GM19324 (cell line): ENCODE measurements around the gene COLEC12.
"Not testable (repeated sequence)": the region's sequence is repeated elsewhere in the genome, so short reads cannot be mapped to it uniquely, and the experiment has no call there.

Experiments
- ATAC-seq: cut with Tn5 transposase; IDR thresholded peaks from one replicate; pipeline ENCODE4 v1.9.1; 2021; ENCODE audit warnings: mild to moderate bottlenecking, moderate library complexity; ENCODE audit not compliant: unreplicated experiment, low FRiP score

COLEC12 gene

DNA sequence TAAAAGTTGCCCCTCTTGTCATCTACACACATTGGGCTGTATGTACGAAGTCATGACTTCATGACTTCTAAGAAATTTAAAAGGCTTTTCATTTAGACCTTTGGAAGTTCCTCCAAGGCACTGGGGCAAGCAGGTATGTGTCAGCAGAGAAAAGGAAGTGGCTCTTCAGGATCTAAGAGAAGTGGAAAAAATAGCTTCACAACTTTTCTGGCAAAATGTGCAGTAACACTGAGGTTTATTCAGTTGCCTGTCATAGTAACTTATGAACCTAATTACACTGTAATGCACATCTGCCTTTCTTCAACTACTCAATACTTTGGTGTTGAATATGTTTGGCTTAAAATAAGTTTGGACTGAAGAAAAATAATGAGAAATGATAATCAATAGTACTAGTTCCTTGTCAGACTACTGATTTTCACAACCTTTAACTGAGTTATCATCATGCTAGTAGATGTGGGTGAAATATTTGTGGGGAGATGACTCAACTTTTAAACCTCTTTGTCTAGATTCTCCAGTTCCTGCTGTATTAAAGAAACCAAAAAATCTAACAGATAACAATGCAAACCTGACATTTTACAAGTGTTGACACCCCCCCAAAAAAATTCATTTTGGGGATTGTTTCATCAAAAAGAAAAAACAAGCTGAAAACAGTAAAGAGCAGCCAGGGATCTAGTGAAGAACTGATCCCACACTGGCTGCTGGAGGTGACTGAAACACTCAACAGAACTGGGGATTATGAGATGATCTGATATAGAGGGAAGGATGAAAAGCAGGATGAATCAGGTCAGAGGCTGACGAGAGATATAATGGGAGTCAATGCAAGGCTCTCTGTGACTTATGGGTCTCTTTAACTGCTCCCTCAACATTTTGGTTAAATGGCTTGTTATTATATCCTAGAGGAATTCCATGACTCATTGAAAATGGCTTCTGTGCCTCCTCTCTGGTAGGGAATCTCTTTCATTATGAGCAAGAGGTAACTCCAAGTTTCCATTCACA, 84.6 kb downstream of the COLEC12 start:
- ATAC-seq = no peak

DNA sequence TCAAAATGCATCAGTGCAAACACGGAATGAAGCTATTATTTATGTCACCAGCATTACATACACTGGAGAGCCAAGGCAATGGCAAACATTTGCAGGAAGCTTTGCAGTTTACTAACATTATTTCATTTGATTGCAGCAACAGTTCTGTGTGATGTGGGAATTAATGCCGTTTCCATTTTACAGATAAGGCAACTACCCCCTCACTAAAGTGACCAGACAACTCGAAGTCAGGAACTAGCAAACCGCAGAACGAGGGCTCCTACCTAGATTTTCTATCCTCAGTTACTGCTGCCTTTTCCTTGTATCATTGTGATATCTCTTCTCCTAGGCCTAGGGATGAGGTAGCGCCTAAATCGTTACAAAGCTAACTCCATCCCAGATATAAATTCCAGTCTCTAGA, 85.5 kb downstream of the COLEC12 start:
- no peak for ATAC-seq

DNA sequence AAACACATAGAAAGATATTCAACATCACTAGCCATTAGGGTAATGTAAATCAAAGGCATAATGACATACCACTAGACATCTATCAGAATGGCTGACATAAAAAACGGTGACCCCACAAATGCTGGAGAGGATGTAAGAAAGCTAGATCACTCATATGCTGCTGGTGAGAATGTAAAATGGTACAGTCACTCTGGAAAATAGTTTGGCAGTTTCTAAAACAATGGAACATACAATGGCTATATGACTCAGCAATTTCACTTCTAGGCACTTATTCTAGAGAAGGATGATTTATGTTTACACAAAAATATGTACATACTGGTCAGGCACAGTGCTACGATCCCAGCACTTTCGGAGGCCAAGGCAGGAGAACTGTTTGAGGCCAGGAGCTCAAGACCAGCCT, 87.3 kb downstream of the COLEC12 start:
- ATAC-seq = no peak

DNA sequence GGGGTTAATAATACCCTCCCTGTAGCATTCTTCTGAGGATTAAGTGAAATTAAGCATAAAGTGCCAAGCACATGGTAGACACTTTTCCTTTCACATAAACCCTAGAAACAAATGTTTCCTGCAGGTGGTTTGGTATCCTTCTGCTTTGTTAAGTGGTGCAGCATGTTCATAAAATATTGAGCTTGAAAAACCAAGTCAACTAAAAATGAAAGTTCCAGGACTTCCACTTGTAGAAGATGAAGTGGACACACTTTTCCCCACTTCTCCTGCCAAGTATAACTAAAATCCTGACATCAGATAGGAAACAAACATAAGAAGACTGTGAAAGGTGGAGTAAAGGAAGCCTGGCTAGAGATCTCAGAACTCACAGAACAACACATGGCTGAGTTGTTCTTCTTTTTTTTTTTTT, 90.5 kb downstream of the COLEC12 start:
- no peak for ATAC-seq

DNA sequence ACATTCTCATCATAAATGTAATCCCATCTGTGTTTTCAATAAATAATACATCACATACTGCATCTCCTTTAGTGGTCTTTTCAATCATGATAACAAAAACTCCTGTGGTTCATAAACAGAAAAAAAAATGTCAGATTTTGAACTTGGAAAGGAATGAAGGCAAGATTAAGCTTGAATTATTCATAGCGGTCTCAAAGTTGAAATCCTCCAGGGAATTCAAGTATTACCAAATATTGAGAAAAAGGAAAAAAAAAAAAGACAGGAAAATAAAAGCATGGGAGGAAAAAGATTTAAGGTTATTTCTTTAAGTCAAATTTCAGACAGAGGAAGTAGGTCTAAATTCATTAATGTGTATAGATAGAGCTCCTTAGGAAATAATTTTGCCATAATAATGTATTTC, 92.1 kb downstream of the COLEC12 start:
- ATAC-seq = no peak

DNA sequence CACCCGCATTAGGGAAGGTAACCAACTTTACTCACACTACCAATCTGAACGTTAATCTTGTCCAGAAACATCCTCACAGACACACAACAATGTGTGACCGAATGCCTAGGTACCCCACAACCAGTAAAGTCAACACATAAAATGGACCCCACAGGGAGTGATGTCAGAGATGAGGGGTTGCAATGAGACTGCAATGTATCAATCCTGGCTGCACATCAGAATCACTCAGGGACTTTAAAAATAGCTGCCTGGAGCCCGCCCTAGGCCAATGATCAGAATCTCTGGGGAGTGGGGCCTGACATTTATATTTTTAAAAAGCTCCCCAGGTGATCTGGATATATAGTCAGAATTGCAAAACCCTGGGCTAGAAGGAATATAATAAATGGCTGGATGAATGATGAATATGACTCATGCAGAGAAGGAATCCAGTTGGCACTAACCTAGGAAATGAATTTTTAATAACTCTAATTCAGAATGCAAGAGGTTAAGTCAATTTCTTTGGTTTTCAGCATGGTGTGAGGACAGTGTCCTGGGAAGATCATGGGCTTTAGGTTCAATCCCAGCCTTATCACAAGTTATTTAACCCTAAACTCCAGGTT, 92.8 kb downstream of the COLEC12 start:
- ATAC-seq = no peak

DNA sequence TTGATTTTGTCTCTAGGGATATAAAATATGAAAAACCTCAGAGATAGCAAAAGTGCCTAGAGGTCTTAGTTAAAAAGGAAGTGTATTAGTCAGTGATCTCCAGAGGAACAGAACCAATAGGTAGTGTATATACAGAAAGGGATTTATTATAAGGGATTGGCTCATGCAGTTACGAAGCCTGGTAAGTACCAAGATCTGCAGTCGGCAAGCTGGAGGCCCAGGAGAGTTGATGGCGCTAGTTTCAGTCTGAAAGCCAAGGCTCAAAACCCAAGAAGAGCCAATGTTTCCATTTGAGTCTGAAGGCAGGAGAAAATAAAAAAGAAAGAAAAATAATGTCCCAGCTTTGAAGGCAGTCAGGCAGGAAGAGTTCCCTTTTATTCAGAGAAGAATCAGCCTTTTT, 93.3 kb downstream of the COLEC12 start:
- ATAC-seq = no peak

DNA sequence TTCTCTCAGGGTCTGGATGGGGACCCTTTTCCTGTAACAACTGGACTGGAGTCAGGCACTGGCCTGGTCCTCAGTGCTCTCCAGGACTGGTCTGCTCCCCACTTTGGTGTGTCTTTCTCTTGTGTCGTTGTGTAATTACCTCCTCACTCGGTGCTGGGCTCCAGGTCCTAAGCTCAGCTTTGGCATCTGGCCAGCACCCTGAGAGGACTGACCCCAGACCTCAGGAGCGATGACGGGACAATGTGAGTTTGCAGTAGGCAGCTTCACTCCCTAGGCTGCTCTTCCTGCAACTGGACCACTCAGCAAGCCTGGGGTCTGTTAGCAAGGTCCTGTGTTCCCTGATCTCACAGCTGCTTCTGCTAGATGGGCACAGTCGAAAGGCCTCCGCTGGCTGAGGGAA, 93.8 kb downstream of the COLEC12 start:
- no peak for ATAC-seq

DNA sequence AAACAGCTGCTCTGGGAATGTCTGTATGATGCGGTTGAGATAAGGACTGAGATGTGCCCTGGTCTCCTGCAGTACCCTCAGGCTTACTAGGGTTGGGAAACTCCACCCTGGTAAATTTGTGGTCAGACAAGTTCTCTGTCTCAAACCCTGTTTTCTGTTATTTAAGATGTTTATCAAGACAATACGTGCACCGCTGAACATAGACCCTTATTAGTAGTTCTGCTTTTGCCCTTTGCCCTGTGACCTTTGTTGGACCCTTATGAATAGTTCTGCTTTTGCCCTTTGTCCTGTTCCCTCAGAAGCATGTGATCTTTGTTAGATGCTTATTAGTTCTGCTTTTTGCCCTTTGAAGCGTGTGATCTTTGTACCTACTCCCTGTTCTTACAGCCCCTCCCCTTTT, 95.5 kb downstream of the COLEC12 start:
- ATAC-seq = not testable (repeated sequence)

DNA sequence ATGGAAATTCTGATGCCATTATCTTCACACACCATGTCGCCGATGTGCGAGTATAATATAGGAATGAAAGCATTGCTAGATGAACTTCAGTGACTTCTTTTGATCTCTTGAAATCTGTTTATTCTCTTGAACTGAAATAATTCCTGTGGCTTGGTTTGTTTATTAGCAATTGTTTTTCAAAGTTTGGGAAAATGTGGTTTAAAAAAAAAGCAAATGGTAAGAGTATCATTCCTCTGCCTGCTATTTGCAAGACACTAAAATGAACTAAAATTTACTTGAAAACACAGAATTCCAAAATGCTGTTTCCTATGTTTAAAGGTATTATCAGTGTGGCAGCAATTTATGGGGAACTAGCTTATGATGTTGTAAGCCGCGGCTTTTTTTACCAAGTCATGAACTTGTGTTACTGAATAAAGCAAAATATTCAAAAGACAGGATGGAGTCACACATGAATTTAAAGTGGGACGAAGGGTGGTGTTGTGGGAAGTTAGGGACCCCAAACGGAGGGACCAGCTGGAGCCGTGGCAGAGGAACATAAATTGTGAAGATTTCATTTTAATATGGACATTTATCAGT, 96.4 kb downstream of the COLEC12 start:
- ATAC-seq = no peak

DNA sequence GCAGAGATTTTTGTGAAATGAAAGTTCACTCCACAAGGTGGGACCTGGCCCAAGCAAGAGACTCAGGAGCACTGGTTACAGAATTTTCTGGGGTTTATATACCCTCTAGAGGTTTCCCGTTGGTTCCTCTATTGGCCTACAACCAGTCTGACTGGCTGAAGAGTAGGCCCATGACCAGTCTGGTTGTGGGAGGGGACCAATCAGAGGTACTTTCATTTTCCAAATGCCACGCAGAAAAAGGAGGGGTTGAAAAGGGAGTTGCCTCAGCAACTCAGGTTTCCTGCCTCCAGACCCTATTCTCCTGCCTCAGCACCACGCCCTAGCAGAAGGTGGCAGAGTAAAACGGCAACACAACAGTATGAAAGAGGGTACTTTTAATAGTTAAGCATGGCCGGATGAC, 98.4 kb downstream of the COLEC12 start:
- ATAC-seq = no peak

DNA sequence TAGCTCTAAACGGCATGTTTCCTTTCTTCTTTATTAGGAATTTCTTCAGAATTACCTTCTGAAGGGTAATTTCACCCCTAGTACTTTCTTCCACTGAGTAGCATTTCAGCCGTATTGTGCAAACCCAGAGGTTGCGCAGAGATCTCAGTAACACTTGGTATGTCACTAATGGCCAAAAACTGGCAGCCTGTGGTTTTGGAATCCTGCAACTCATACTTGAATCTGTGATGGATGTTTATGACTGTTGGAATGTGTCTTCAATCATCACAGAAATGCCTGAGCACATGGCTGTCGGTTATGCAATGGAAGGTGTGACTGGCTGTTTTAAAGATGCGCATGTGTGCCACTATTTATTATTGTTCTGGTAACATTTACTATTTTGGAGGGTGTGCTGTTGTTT, 100.0 kb downstream of the COLEC12 start:
- no peak for ATAC-seq

DNA sequence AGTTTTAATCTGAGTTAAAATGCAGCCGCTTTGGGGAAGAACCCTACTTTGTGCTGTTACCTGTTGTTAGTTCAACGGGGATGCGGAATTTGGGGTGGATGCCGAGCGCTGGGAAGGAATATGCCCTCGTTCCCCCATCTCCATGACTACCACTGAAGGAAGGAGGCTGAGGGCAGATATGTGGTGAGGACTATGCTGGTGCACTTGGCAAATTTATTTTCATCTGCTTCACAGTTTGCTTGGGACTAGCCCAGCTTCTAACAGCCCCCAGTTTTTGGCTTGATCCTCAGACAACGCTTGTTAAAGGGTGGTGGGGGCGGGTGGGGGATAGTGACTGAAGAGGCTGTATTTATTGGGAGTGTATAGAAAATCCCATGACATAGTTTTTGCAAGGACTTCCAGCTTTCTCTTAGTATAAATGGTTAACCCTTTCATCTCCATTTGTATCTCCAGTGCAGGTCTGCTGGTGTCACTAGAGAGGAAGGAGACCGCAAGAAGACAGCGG, 100.8 kb downstream of the COLEC12 start:
- no peak for ATAC-seq

DNA sequence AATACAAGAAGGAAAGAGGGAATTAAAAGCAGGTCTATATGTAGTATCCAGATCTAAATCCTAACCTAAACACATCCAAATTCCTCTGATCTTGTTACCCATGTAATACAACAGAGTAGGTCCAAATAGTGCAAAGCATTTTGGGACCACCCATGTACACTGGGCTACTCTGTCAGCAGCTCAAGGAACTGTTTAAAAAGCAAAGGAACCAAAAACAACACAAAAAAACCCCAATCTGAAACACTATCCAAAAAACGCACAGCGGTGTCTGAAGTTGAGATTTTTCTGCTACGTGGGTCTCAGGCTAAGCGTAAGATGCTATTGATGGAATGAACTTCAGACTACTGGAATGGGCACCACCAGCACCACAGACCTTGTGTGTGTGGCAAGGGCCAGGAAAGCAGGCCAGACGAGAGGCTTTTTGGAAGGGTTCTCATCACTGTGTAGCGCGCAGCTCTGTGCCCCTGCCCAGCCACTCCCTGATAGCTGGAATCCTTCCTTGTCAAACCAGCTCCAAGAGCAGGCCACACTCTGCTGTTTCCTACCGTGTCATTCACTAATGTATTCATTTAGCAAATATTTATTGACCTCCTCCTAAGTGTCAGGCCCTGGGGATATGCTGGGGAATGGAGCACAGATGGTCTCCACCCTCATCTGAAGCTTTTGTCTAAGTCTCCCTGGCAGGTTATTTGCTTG, 101.4 kb downstream of the COLEC12 start:
- ATAC-seq = no peak

DNA sequence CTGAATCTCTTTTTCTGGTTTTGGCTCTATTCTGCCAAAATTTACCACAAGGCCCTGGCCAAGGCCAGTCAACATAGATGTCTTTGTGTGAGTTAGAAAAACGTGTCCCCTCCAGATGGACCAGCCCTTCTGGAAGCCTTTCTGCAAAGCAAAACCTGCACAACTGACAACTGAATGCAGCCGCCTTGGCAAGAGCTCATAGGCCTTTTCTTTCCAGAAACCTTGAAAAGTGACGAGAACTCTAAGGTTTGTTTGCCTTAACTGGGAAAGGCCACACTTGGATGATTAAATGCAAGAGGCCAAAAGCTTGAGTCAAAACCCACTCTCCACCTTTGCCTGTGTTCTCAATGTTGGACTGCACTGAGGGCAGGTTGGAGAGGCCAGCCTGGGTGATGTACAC, 103.9 kb downstream of the COLEC12 start:
- ATAC-seq = no peak

DNA sequence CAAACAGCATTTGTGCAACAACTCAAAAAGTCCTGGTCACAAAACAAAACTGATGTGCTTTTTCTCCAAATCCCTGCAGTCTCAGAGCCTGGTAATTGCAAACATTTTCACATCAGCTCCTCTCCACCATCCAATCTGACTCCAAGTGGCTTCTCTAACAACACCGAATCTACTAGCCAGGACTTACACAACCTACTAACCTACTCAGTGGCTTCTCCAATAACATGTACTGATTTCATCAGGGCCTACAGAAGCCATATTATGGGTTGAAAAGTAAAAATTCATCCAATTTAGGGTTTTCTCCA, 104.3 kb downstream of the COLEC12 start:
- ATAC-seq = no peak

DNA sequence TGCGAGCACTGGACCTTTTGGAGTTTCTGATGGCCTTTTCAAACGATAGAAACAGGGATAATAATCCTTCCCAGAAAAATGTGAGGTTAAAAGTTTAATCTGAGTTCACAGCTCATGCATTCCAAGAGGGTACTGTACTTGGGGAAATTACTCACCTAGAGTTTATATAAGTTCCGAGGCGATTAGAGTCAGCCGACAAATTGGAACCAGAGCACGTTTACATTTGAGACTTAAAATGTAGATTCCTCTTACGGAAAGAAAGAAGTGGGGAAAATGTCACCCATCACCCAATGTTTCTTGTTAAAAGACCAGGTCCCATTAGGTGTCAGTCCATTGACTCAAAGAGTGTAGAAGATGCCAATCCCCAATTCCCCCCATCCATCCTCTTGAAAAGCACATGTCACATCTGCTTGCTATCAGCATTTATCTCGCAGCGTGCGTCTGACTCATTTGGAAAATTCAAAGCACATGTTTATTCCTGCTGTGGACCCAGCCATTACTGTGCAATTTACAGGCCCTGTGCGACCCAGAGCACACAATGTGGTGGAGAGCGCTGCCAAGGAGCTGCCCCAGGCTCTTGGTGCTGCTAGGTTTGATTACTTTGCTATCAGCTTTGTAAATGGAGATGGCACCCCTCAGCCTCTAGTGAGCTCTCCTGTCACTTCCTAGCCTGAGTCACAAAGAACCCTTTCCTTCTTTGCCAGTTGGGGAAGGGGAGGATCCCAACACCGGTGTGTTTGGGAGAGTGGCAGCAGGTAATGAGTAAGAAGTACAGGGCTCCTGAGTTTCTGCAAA, 104.8 kb downstream of the COLEC12 start:
- no peak for ATAC-seq

DNA sequence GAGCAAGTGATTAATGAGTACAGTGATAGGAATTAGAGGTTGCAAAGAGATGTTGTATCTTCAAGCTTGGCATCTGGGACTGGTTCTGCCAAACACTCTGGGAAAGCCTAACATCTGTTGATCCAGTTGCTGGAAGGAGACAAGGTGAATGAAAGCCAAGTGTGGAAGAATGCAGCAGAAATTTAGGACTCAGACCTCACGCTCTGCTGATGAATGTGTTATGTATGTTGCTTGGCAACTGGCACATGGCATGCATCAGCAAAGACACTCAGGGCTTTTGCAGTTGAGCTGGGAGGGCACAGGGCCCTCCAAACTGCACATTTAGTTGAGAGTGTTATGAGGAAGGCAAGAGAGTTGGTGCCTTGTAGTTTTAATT, 105.5 kb downstream of the COLEC12 start:
- ATAC-seq = no peak

DNA sequence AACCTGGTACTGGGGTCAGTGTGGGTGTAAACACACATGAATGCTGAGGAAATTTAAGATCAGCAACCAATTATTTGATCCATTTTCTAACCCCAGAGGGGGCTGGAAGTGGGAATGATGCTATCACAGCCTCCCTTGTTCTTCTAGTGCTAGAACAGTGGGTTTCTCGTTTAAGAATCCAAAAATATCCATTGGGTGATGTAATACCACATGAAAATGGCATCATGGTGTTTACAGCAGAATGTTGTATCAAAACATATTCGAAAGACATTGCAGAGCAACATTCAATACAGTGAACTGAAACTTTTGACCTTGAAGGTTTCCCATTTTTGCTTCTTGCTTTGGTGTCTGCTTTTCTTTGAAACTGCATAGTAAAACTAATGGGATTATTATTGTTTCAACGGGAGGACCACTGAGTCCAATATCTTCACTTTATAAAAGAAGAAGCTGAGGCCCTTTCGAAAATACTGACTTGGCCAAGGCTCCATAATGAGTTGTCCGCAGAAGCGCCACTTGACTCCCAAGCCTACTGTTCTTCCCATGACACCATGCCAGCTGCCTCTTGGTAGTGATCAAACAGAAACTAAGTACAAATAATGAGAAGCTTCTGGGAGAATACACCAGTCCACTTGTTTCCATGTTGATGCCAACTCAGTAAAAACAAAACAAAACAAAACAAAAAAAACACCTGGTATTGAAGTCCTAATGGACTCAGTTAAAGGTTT, 106.1 kb downstream of the COLEC12 start:
- ATAC-seq = no peak

DNA sequence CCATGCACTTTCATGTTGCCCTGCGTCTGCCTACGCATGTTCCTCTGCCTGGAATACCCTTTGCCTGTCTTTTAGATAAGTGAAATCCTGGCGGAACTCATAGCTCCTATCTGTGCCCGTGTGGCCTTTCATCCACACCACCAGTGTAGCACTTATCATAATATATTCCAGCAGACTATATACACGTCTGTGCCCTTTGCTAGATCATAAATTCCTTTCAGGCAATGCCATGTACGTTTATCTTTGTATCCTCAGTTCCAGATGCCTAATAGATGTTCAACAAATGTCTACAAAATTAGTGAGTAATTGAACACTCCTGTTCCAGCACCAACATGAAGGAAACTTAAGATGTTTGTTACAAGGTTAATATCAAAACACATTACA, 106.9 kb downstream of the COLEC12 start:
- ATAC-seq = no peak
